Neural progenitor cell (in vitro differentiated cells): ENCODE measurements around the gene SLFN14. TPM values are rescaled to one million over a fixed set of nuclear protein-coding genes. Genes with fewer than 3 reads are reported as not detected.

Experiments used
- DNase-seq: peaks from one replicate; pipeline ENCODE4 v3.0.0-alpha.2; 2016; ENCODE audit warnings: low spot score
- H2AFZ ChIP-seq: fragments of 200-600 bp; sonication (generic); replicated peaks from 2 replicates; pipeline ENCODE4 v1.6.1; 2016; ENCODE audit warnings: antibody characterized with exemption
- H3F3A ChIP-seq: fragments of 200-600 bp; sonication (generic); 2 replicates; pipeline ENCODE4 v1.6.1; 2016; ENCODE audit warnings: antibody characterized with exemption, low read depth
- H3K27ac ChIP-seq: fragments of 200-600 bp; sonication (generic); 2 replicates; pipeline ENCODE4 v1.5.1; 2016; ENCODE audit warnings: mild to moderate bottlenecking
- H3K27me3 ChIP-seq: fragments of 200-600 bp; sonication (generic); 2 replicates; pipeline ENCODE4 v1.6.1; 2016; ENCODE audit warnings: mild to moderate bottlenecking, moderate library complexity
- H3K36me3 ChIP-seq: fragments of 200-600 bp; sonication (generic); 2 replicates; pipeline ENCODE4 v1.5.1; 2016
- H3K4me1 ChIP-seq: fragments of 200-600 bp; sonication (generic); 2 replicates; pipeline ENCODE4 v1.6.1; 2016; ENCODE audit warnings: mixed run types
- H3K4me2 ChIP-seq: fragments of 200-600 bp; sonication (generic); 2 replicates; pipeline ENCODE4 v1.6.1; 2016
- H3K4me3 ChIP-seq: fragments of 200-600 bp; sonication (generic); 2 replicates; pipeline ENCODE4 v1.5.1; 2016
- H3K79me2 ChIP-seq: fragments of 200-600 bp; sonication (generic); 2 replicates; pipeline ENCODE4 v1.6.1; 2016; ENCODE audit warnings: low read depth
- H3K9ac ChIP-seq: fragments of 200-600 bp; sonication (generic); 2 replicates; pipeline ENCODE4 v1.6.1; 2016
- H3K9me3 ChIP-seq: fragments of 200-600 bp; sonication (generic); 2 replicates; pipeline ENCODE4 v1.5.1; 2016; ENCODE audit warnings: low read depth
- H4K20me1 ChIP-seq: fragments of 200-600 bp; sonication (generic); 2 replicates; pipeline ENCODE4 v1.6.1; 2016; ENCODE audit warnings: low read depth
- H3K27ac Mint-ChIP-seq: 3 replicates; pipeline ENCODE4 v1.8.0; 2021; ENCODE audit warnings: mixed read lengths
- H3K27me3 Mint-ChIP-seq: 2 replicates; pipeline ENCODE4 v1.8.0; 2022; ENCODE audit warnings: low read depth, mild to moderate bottlenecking, inconsistent platforms, moderate library complexity, mixed read lengths; ENCODE audit not compliant: insufficient read depth
- H3K36me3 Mint-ChIP-seq: 3 replicates; pipeline ENCODE4 v1.8.0; 2021; ENCODE audit warnings: mixed read lengths
- H3K4me1 Mint-ChIP-seq: 3 replicates; pipeline ENCODE4 v1.8.0; 2021; ENCODE audit warnings: mixed read lengths
- H3K4me3 Mint-ChIP-seq: 3 replicates; pipeline ENCODE4 v1.8.0; 2021; ENCODE audit warnings: mild to moderate bottlenecking, moderate library complexity, mixed read lengths
- H3K9me3 Mint-ChIP-seq: 3 replicates; pipeline ENCODE4 v1.8.0; 2020; ENCODE audit warnings: mixed read lengths
- EZH2 ChIP-seq: fragments of 200-600 bp; sonication (generic); IDR thresholded peaks from 2 replicates; pipeline ENCODE4 v1.6.1; 2017; ENCODE audit warnings: antibody characterized with exemption, mild to moderate bottlenecking, moderate library complexity
- EZH2phosphoT487 ChIP-seq: fragments of 200-600 bp; sonication (generic); IDR thresholded peaks from 2 replicates; pipeline ENCODE4 v1.6.1; 2017; ENCODE audit warnings: antibody characterized with exemption
- total RNA-seq: library from RNA; depleted of rRNA; stranded (reverse); fragments of >200 nt; gene quantifications from 2 replicates; pipeline ENCODE4 v1.2.3, GENCODE V29; 2015; ENCODE audit warnings: low replicate concordance
- TF ChIP-seq, protein P1 (sequence below): fragments of 200-600 bp; sonication (generic); IDR thresholded peaks from 2 replicates; pipeline ENCODE4 v1.5.1; 2017; ENCODE audit warnings: antibody characterized with exemption, mild to moderate bottlenecking

SLFN14 gene
- total RNA-seq, 1 donor from 2014 or later = not detected

DNA sequence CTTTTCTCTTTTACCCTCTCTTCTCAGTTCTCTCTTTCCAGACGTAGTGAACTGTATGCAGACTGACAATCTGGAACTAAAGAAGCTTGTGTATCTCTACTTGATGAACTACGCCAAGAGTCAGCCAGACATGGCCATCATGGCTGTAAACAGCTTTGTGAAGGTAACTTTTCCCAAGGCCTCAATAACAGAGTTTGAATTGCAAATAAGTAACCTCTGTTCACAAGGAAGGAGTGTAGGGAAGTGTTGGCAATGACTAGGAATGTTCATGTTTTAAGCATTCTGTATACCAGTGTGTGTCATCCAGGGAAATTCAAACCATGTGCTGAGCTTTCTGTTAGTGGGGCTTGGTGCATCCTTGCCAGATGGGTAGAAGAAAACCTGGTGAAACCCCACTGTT, 45.1 kb upstream of the SLFN14 start:
- H3K4me3 Mint-ChIP-seq = no peak overlapping the region
- DNase-seq = no peak
- Histone ChIP-seq H3K4me2 (no peak overlapping the region), H3K4me1 (no peaks in the 10 kb centered on the region), H3K27ac (no peak overlapping the region), H2AFZ (no peak overlapping the region), H3K9ac (no peak overlapping the region), H3K9me3 (no peaks in the 10 kb centered on the region), H3K27me3 (no peaks in the 10 kb centered on the region), H4K20me1 (peaks cover 8% of the 10 kb centered on the region), H3F3A (no peaks in the 10 kb centered on the region), H3K79me2 (no peaks in the 10 kb centered on the region), H3K4me3 (no peak overlapping the region), H3K36me3 (peaks cover 3% of the 10 kb centered on the region)
- H3K36me3 Mint-ChIP-seq = peaks cover 16% of the 10 kb centered on the region
- no peaks in the 10 kb centered on the region for H3K4me1 Mint-ChIP-seq
- H3K9me3 Mint-ChIP-seq = no peaks in the 10 kb centered on the region
- no peaks in the 10 kb centered on the region for H3K27me3 Mint-ChIP-seq
- H3K27ac Mint-ChIP-seq = no peak overlapping the region
- TF ChIP-seq EZH2phosphoT487 (no peak), EZH2 (no peak)
- TF ChIP-seq, protein P1, sequence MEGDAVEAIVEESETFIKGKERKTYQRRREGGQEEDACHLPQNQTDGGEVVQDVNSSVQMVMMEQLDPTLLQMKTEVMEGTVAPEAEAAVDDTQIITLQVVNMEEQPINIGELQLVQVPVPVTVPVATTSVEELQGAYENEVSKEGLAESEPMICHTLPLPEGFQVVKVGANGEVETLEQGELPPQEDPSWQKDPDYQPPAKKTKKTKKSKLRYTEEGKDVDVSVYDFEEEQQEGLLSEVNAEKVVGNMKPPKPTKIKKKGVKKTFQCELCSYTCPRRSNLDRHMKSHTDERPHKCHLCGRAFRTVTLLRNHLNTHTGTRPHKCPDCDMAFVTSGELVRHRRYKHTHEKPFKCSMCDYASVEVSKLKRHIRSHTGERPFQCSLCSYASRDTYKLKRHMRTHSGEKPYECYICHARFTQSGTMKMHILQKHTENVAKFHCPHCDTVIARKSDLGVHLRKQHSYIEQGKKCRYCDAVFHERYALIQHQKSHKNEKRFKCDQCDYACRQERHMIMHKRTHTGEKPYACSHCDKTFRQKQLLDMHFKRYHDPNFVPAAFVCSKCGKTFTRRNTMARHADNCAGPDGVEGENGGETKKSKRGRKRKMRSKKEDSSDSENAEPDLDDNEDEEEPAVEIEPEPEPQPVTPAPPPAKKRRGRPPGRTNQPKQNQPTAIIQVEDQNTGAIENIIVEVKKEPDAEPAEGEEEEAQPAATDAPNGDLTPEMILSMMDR = no peak

DNA sequence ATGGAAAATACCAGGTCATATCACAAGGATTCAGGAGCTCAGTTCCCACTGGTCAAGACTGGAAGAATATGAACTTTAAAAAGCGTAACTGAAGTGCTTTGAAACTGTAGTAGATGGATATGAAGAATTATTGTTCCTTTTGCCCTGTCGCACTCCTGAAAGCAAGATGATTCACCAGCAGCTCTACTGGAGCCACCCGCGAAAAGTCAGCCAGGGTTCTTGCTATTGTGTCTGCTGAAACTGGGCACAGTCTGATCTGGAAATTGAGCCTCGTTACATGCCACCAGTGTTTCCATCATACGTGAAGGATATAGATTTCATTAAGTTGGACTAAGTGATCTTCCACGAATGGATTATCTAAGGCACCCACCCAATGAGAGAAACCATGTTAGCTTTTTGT, 43.1 kb upstream of the SLFN14 start:
- no peaks in the 10 kb centered on the region for H3K79me2 ChIP-seq

DNA sequence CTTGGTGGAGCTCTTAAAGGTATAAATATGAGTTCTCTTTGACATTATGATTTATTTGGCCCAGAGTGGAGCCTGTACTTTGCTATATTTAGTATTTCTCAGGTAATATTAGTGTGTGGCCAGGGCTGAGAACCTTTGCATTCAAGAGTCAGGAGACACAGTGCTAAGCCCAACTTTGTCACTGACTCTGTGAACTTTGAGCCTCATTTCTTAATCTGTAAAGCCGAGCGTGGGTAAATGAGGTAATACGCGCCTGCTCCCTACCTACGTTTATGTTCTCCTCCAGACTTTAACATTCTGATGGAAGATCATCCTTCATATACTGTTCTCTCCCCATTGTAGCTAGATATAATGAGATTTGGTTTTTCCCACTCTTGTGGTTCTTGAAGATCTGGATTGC, 37.0 kb upstream of the SLFN14 start:
- H3K9ac ChIP-seq = no peak overlapping the region
- no peaks in the 10 kb centered on the region for H3K27me3 Mint-ChIP-seq
- H2AFZ ChIP-seq = no peak overlapping the region
- H3K27ac ChIP-seq = no peak overlapping the region
- no peaks in the 10 kb centered on the region for H3K9me3 Mint-ChIP-seq
- H3K4me3 ChIP-seq = no peak overlapping the region
- H3K4me1 Mint-ChIP-seq = no peaks in the 10 kb centered on the region
- H3K4me3 Mint-ChIP-seq = no peak overlapping the region
- H3K27ac Mint-ChIP-seq = no peak overlapping the region
- peaks cover 20% of the 10 kb centered on the region for H3K36me3 ChIP-seq
- H3K4me2 ChIP-seq = no peak overlapping the region
- no peak for DNase-seq
- peaks cover 16% of the 10 kb centered on the region for H4K20me1 ChIP-seq
- peaks cover 17% of the 10 kb centered on the region for H3K36me3 Mint-ChIP-seq
- H3K79me2 ChIP-seq = peaks cover 25% of the 10 kb centered on the region
- TF ChIP-seq EZH2 (no peak), EZH2phosphoT487 (no peak)
- TF ChIP-seq, protein P1 = no peak
- no peaks in the 10 kb centered on the region for H3F3A ChIP-seq
- H3K27me3 ChIP-seq = no peaks in the 10 kb centered on the region
- no peaks in the 10 kb centered on the region for H3K4me1 ChIP-seq
- H3K9me3 ChIP-seq = no peaks in the 10 kb centered on the region

More for the DNA sequence above, 43.1 kb upstream of the SLFN14 start:
- no peaks in the 10 kb centered on the region for H3K9me3 Mint-ChIP-seq
- no peak overlapping the region for H3K27ac Mint-ChIP-seq
- H3K27me3 ChIP-seq = no peaks in the 10 kb centered on the region
- TF ChIP-seq EZH2 = no peak
- TF ChIP-seq EZH2phosphoT487 = no peak
- TF ChIP-seq, protein P1 = no peak
- H3K27me3 Mint-ChIP-seq = no peaks in the 10 kb centered on the region
- no peaks in the 10 kb centered on the region for H3K4me1 ChIP-seq
- H3K9me3 ChIP-seq = no peaks in the 10 kb centered on the region
- no peak overlapping the region for H2AFZ ChIP-seq
- peaks cover 8% of the 10 kb centered on the region for H4K20me1 ChIP-seq
- no peaks in the 10 kb centered on the region for H3F3A ChIP-seq
- DNase-seq = no peak
- H3K4me3 Mint-ChIP-seq = no peak overlapping the region
- H3K27ac ChIP-seq = no peak overlapping the region
- no peak overlapping the region for H3K4me2 ChIP-seq
- H3K4me3 ChIP-seq = no peak overlapping the region
- H3K9ac ChIP-seq = no peak overlapping the region
- peaks cover 14% of the 10 kb centered on the region for H3K36me3 ChIP-seq
- H3K4me1 Mint-ChIP-seq = no peaks in the 10 kb centered on the region
- peaks cover 15% of the 10 kb centered on the region for H3K36me3 Mint-ChIP-seq
